Colonic mucosa (tissue), 4 donors: Measurements from ENCODE around the gene TMEM108. TPM values are rescaled to one million over a fixed set of nuclear protein-coding genes. Genes with fewer than 3 reads are reported as not detected.

Experiments
- DNase-seq: peaks from one replicate; pipeline ENCODE4 v3.0.0-alpha.2; 2020
- H3K27ac ChIP-seq: fragments of 200-600 bp; one replicate; pipeline ENCODE4 v1.8.0; 2021
- H3K27me3 ChIP-seq: fragments of 200-600 bp; one replicate; pipeline ENCODE4 v1.8.0; 2021
- H3K36me3 ChIP-seq: fragments of 200-600 bp; one replicate; pipeline ENCODE4 v1.8.0; 2021
- H3K4me1 ChIP-seq: fragments of 200-600 bp; one replicate; pipeline ENCODE4 v1.8.0; 2021; ENCODE audit warnings: mild to moderate bottlenecking
- H3K4me3 ChIP-seq: fragments of 200-600 bp; one replicate; pipeline ENCODE4 v1.8.0; 2021
- H3K9ac ChIP-seq, 2 donors: one replicate each; pipeline ENCODE4 v1.7.0; 2013; ENCODE audit warnings: control low read depth in 2 of 2, low read depth in 2 of 2, low read length in 2 of 2
- H3K9me3 ChIP-seq: fragments of 200-600 bp; one replicate; pipeline ENCODE4 v1.8.0; 2021
- CTCF ChIP-seq: fragments of 200-600 bp; IDR thresholded peaks from one replicate; pipeline ENCODE4 v1.8.0; 2022; ENCODE audit warnings: antibody characterized with exemption, mild to moderate bottlenecking
- intact Hi-C: fragments of 100-400 bp; cut with DNase I; formaldehyde crosslinking; loops from one replicate; pipeline ENCODE4 v1.14.1; 2022
- total RNA-seq, 2 donors: library from RNA; stranded (reverse); fragmentation: NEBNext Ultra II Directional in 1 of 2; extraction: Animal tissue kit (Norgen Biotek cat#: 25700) in 1 of 2; gene quantifications; one replicate each; pipeline ENCODE4 v1.2.1, GENCODE V29; 2021
- donor health status: healthy.
- donor health status: DM: no; HTN: no; CAD: no.
- donor health status: DM: no; HTN: no; CAD: no.

TMEM108 gene
- total RNA-seq, 2 donors from 2014 or later: 0.20 to 0.82 TPM

- H3K36me3 ChIP-seq: no peaks in the 10 kb centered on the region
- no peaks in the 10 kb centered on the region for H3K4me1 ChIP-seq
- no peak overlapping the region for H3K4me3 ChIP-seq
- no peak for DNase-seq
- H3K9ac ChIP-seq: no peak overlapping the region
- H3K27ac ChIP-seq: no peak overlapping the region
- intact Hi-C loops: no loop called here
- no peaks in the 10 kb centered on the region for H3K9me3 ChIP-seq
- H3K27me3 ChIP-seq: no peaks in the 10 kb centered on the region
- no peak for TF ChIP-seq CTCF
Measured at GRCh38 chr3:133442518-133442917, 404.3 kb downstream of the TMEM108 start.

- intact Hi-C loops: no loop called here
- H3K4me1 ChIP-seq: no peaks in the 10 kb centered on the region
- H3K27me3 ChIP-seq: no peaks in the 10 kb centered on the region
- no peaks in the 10 kb centered on the region for H3K36me3 ChIP-seq
- H3K4me3 ChIP-seq: no peak overlapping the region
- no peak overlapping the region for H3K9ac ChIP-seq
- no peak for TF ChIP-seq CTCF
- no peaks in the 10 kb centered on the region for H3K9me3 ChIP-seq
- H3K27ac ChIP-seq: no peak overlapping the region
- peak; percentile 54 for DNase-seq
Measured at GRCh38 chr3:133443649-133444422, 405.6 kb downstream of the TMEM108 start.

- H3K4me3 ChIP-seq: no peak overlapping the region
- H3K27me3 ChIP-seq: no peaks in the 10 kb centered on the region
- intact Hi-C loops: no loop called here
- no peaks in the 10 kb centered on the region for H3K36me3 ChIP-seq
- no peaks in the 10 kb centered on the region for H3K4me1 ChIP-seq
- H3K9ac ChIP-seq: no peak overlapping the region
- TF ChIP-seq CTCF: no peak
- H3K27ac ChIP-seq: no peak overlapping the region
- no peaks in the 10 kb centered on the region for H3K9me3 ChIP-seq
- DNase-seq: no peak
Measured at GRCh38 chr3:133444423-133444774, 406.2 kb downstream of the TMEM108 start.

DNA sequence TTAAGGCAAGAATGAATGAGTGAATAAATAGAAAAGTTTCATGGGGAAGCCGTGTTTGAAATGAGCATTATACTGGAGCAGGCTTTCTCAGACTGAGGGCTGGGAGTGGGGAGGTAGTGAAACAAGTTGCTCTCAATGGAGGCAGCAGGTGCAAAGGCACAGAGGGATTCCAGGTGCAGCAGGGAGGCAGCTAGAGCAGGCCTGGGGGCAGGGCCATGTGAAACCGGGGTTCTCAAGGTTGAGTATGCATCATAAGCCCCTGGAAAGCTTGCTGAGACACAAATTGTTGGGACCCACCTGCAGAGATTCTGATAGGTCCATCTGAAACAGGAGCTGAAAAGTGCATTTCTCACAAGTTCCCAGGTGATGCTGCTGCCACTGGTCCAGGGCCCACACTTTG lies 406.9 kb downstream of the TMEM108 start:
- no peak for DNase-seq
- no peaks in the 10 kb centered on the region for H3K4me1 ChIP-seq
- no peak overlapping the region for H3K9ac ChIP-seq
- intact Hi-C loops: no loop called here
- no peak overlapping the region for H3K27ac ChIP-seq
- no peaks in the 10 kb centered on the region for H3K36me3 ChIP-seq
- no peak overlapping the region for H3K4me3 ChIP-seq
- no peak for TF ChIP-seq CTCF
- H3K9me3 ChIP-seq: no peaks in the 10 kb centered on the region
- H3K27me3 ChIP-seq: no peaks in the 10 kb centered on the region
